GM18907 (cell line): ENCODE measurements around the gene SPRYD4.
"Not testable (repeated sequence)": the region's sequence is repeated elsewhere in the genome, so short reads cannot be mapped to it uniquely, and the experiment has no call there.

ENCODE experiments used
- ATAC-seq: cut with Tn5 transposase; IDR thresholded peaks from one replicate; pipeline ENCODE4 v1.9.1; 2021; ENCODE audit warnings: mild to moderate bottlenecking, moderate library complexity; ENCODE audit not compliant: unreplicated experiment

SPRYD4 gene

GRCh38 chr12:56468216-56469006 is at the start of gene SPRYD4:
TSS of gene SPRYD4 (plus strand) at chr12:56468578. CDS start at chr12:56468592, 14 bp downstream.
- ATAC-seq: peak; percentile 86

- ATAC-seq: no peak
Measured at GRCh38 chr12:56420411-56420810, 48.0 kb upstream of the SPRYD4 start.

- no peak for ATAC-seq
Measured at GRCh38 chr12:56425193-56425592, 43.2 kb upstream of the SPRYD4 start.

GRCh38 chr12:56425940-56426438 is 42.4 kb upstream of the SPRYD4 start:
- ATAC-seq: no peak

GRCh38 chr12:56431288-56431687 is 37.1 kb upstream of the SPRYD4 start:
- ATAC-seq: no peak

GRCh38 chr12:56431850-56432249 is 36.5 kb upstream of the SPRYD4 start:
- ATAC-seq: no peak

- no peak for ATAC-seq
Measured at GRCh38 chr12:56434828-56435227, 33.5 kb upstream of the SPRYD4 start.

- no peak for ATAC-seq
Measured at GRCh38 chr12:56437430-56438176, 30.8 kb upstream of the SPRYD4 start.

GRCh38 chr12:56443208-56443607 is 25.2 kb upstream of the SPRYD4 start:
- ATAC-seq: not testable (repeated sequence)

GRCh38 chr12:56448860-56449621 is 19.3 kb upstream of the SPRYD4 start, which contains the start of gene TIMELESS:
TSS of gene TIMELESS (minus strand) at chr12:56449426. CDS start at chr12:56434170, 15,256 bp downstream.
- peak; percentile 90 for ATAC-seq

- ATAC-seq: no peak
Measured at GRCh38 chr12:56449622-56449984, 18.8 kb upstream of the SPRYD4 start.

- no peak for ATAC-seq
Measured at GRCh38 chr12:56450241-56450640, 18.1 kb upstream of the SPRYD4 start.

- no peak for ATAC-seq
Measured at GRCh38 chr12:56451147-56451546, 17.2 kb upstream of the SPRYD4 start.

- ATAC-seq: no peak
Measured at GRCh38 chr12:56454557-56454956, 13.8 kb upstream of the SPRYD4 start, which contains the start of gene MIP. TSS of gene MIP (minus strand) at chr12:56454657. CDS start at chr12:56454613, 44 bp downstream.

GRCh38 chr12:56457817-56458216 is 10.6 kb upstream of the SPRYD4 start:
- ATAC-seq: no peak

- no peak for ATAC-seq
Measured at GRCh38 chr12:56461235-56462159, 6.9 kb upstream of the SPRYD4 start.

- ATAC-seq: no peak
Measured at GRCh38 chr12:56462565-56462964, 5.8 kb upstream of the SPRYD4 start.

- ATAC-seq: no peak
Measured at GRCh38 chr12:56469007-56469930, 891 bp downstream of the SPRYD4 start.

GRCh38 chr12:56474389-56474788 is 6.0 kb downstream of the SPRYD4 start:
- no peak for ATAC-seq
